Spleen (tissue), 11 donors: ENCODE data around the gene ESR1. TPM values are rescaled to one million over a fixed set of nuclear protein-coding genes. Genes with fewer than 3 reads are reported as not detected.

ENCODE experiments used
- DNase-seq: peaks from one replicate; pipeline ENCODE4 v3.0.0-alpha.2; 2020
- H3K27ac ChIP-seq, 8 donors: fragments of 200-600 bp; sonication (generic) in 7 of 8; 1 replicate in 4 of 8; 2 replicates in 4 of 8; pipeline versions ENCODE4 v1.5.0 to v1.8.0; 2016 to 2021; ENCODE audit warnings: inconsistent platforms in 4 of 8, mild to moderate bottlenecking in 4 of 8, moderate library complexity in 1 of 8
- H3K27me3 ChIP-seq, 7 donors: fragments of 200-600 bp; sonication (generic) in 6 of 7; replicated peaks in 1 of 7; 1 replicate in 4 of 7; 2 replicates in 3 of 7; pipeline versions ENCODE4 v1.5.0 to v1.8.0; 2016 to 2021; ENCODE audit warnings: inconsistent platforms in 3 of 7, mild to moderate bottlenecking in 1 of 7
- H3K36me3 ChIP-seq, 6 donors: fragments of 200-600 bp; sonication (generic) in 5 of 6; 1 replicate in 4 of 6; 2 replicates in 2 of 6; pipeline versions ENCODE4 v1.5.0 to v1.8.0; 2016 to 2021; ENCODE audit warnings: inconsistent platforms in 2 of 6
- H3K4me1 ChIP-seq, 6 donors: fragments of 200-600 bp; sonication (generic) in 5 of 6; 1 replicate in 3 of 6; 2 replicates in 3 of 6; pipeline versions ENCODE4 v1.5.0 to v1.8.0; 2016 to 2021; ENCODE audit warnings: inconsistent platforms in 3 of 6
- H3K4me3 ChIP-seq, 8 donors: fragments of 200-600 bp; sonication (generic) in 7 of 8; 1 replicate in 4 of 8; 2 replicates in 4 of 8; pipeline versions ENCODE4 v1.5.0 to v1.8.0; 2016 to 2021; ENCODE audit warnings: inconsistent platforms in 4 of 8, mild to moderate bottlenecking in 4 of 8, moderate library complexity in 2 of 8
- H3K9me3 ChIP-seq, 8 donors: fragments of 200-600 bp; sonication (generic) in 7 of 8; 1 replicate in 4 of 8; 2 replicates in 4 of 8; pipeline versions ENCODE4 v1.5.0 to v1.8.0; 2016 to 2021; ENCODE audit warnings: inconsistent platforms in 4 of 8
- CTCF ChIP-seq, 11 experiments: fragments of 200-600 bp in 7 of 11; fragments of 450-650 bp in 4 of 11; sonication (generic) in 4 of 11; IDR thresholded peaks in 8 of 11; conservative IDR thresholded peaks in 3 of 11; 1 replicate in 7 of 11; 2 replicates in 4 of 11; pipeline versions ENCODE4 v1.4.0 to v1.8.0; 2016 to 2021; ENCODE audit warnings: antibody characterized with exemption in 11 of 11, inconsistent platforms in 4 of 11, mild to moderate bottlenecking in 1 of 11
- POLR2A ChIP-seq, 3 donors: fragments of 450-650 bp; IDR thresholded peaks; one replicate each; pipeline ENCODE4 v1.5.1; 2017; ENCODE audit warnings: antibody characterized with exemption in 3 of 3, mild to moderate bottlenecking in 1 of 3
- POLR2AphosphoS5 ChIP-seq, 3 donors: sonication (generic); formaldehyde crosslinking; IDR thresholded peaks; one replicate each; pipeline ENCODE4 v1.5.1; 2017; ENCODE audit warnings: antibody characterized with exemption in 3 of 3
- WGBS, 5 donors: extraction: QIAGEN DNeasy Blood & Tissue Kit in 3 of 5; methylation state at CpG; one replicate each; pipeline versions ENCODE4 v1.1.5 to v1.1.7; 2013 to 2018; 5-methylcytosine and 5-hydroxymethylcytosine counted together
- intact Hi-C: fragments of 100-400 bp; cut with DNase I; formaldehyde crosslinking; loops from one replicate; pipeline ENCODE4 v1.15.0; 2023; ENCODE audit warnings: low total_unique reads
- polyA plus RNA-seq, 3 donors: library from polyadenylated mRNA; stranded (reverse); fragments of 200-250 nt; gene quantifications; one replicate each; pipeline ENCODE4 v1.2.1, GENCODE V29; 2013
- total RNA-seq, 7 donors: library from RNA; depleted of rRNA in 3 of 7; stranded (reverse); fragments of >200 nt in 3 of 7; fragmentation: NEBNext Ultra II Directional in 4 of 7; extraction: Animal tissue kit (Norgen Biotek cat#: 25700) in 4 of 7; gene quantifications; one replicate each; pipeline versions ENCODE4 v1.1.0 to v1.2.1, GENCODE V29; 2016 to 2021
- donor health status: healthy with polysubstance abuse.
- donor health status: DM: no; HTN: no; CAD: no; lungs with moderate emphysema.
- donor health status: DM: no; HTN: no; CAD: no.
- donor health status: Bipolar disorder and iron deficiency.
- donor health status: healthy.
- donor health status: DM: no; HTN: no; CAD: no.
- donor health status: DM: yes; HTN: yes; CAD: no.

Gene ESR1
- total and polyA plus RNA-seq, 10 donors, result 0.35 to 7.3 (median 3.2) TPM

- Histone ChIP-seq H3K9me3 (no peaks in the 10 kb centered on the region), H3K27me3 (no peaks in the 10 kb centered on the region), H3K36me3 (no peaks in the 10 kb centered on the region), H3K4me3 (no peak overlapping the region), H3K27ac (no peak overlapping the region), H3K4me1 (no peaks in the 10 kb centered on the region)
- intact Hi-C loops, result no loop called here
- DNase-seq, result no peak
- TF ChIP-seq CTCF (IDR thresholded peaks at IDR 0.05 in 8 of 11, conservative IDR thresholded peaks at IDR 0.05 in 3 of 11), result no peak
- TF ChIP-seq POLR2AphosphoS5 (IDR thresholded peaks at IDR 0.05), result no peak
- no peak for TF ChIP-seq POLR2A (IDR thresholded peaks at IDR 0.05)
- WGBS, 5 donors, result 84 to 95% (median 91%) methylated on average over 10 of the region's 10 CpGs
Measured at GRCh38 chr6:152063170-152063921, 255.9 kb downstream of the ESR1 start.

- H3K27ac ChIP-seq, result no peak overlapping the region
- intact Hi-C loops, result no loop called here
- 85 to 94% (median 87%) methylated on average over 4 of the region's 4 CpGs for WGBS, 5 donors
- TF ChIP-seq CTCF (IDR thresholded peaks at IDR 0.05 in 8 of 11, conservative IDR thresholded peaks at IDR 0.05 in 3 of 11) (no peak), POLR2AphosphoS5 (IDR thresholded peaks at IDR 0.05) (no peak), POLR2A (IDR thresholded peaks at IDR 0.05) (no peak)
- no peaks in the 10 kb centered on the region for H3K4me1 ChIP-seq
- no peaks in the 10 kb centered on the region for H3K9me3 ChIP-seq
- H3K36me3 ChIP-seq, result no peaks in the 10 kb centered on the region
- H3K27me3 ChIP-seq, result no peaks in the 10 kb centered on the region
- no peak overlapping the region for H3K4me3 ChIP-seq
- DNase-seq, result no peak
Measured at GRCh38 chr6:152068622-152069261, 261.3 kb downstream of the ESR1 start.

- Histone ChIP-seq H3K27ac (no peak overlapping the region), H3K9me3 (peaks cover 0 to 17% (median 11%) of the 10 kb centered on the region in 8 donors), H3K36me3 (no peaks in the 10 kb centered on the region), H3K4me1 (no peaks in the 10 kb centered on the region), H3K27me3 (no peaks in the 10 kb centered on the region), H3K4me3 (no peak overlapping the region)
- no peak for DNase-seq
- 84 to 96% (median 88%) methylated on average over 5 of the region's 5 CpGs for WGBS, 5 donors
- no peak for TF ChIP-seq POLR2A (IDR thresholded peaks at IDR 0.05)
- no peak for TF ChIP-seq POLR2AphosphoS5 (IDR thresholded peaks at IDR 0.05)
- TF ChIP-seq CTCF (IDR thresholded peaks at IDR 0.05 in 8 of 11, conservative IDR thresholded peaks at IDR 0.05 in 3 of 11), result no peak
- intact Hi-C loops, result no loop called here
Measured at GRCh38 chr6:152070556-152070955, 263.1 kb downstream of the ESR1 start.

GRCh38 chr6:152071318-152071717 is 263.8 kb downstream of the ESR1 start:
- Histone ChIP-seq H3K36me3 (no peaks in the 10 kb centered on the region), H3K4me1 (no peaks in the 10 kb centered on the region), H3K4me3 (no peak overlapping the region), H3K27ac (no peak overlapping the region), H3K27me3 (no peaks in the 10 kb centered on the region), H3K9me3 (peaks cover 0 to 25% (median 17%) of the 10 kb centered on the region in 8 donors)
- no peak for DNase-seq
- intact Hi-C loops, result no loop called here
- TF ChIP-seq CTCF (IDR thresholded peaks at IDR 0.05 in 8 of 11, conservative IDR thresholded peaks at IDR 0.05 in 3 of 11) (no peak), POLR2AphosphoS5 (IDR thresholded peaks at IDR 0.05) (no peak), POLR2A (IDR thresholded peaks at IDR 0.05) (no peak)
- WGBS, 5 donors, result 77 to 92% (median 87%) methylated on average over 3 of the region's 3 CpGs
